HG03439 (cell line): ENCODE measurements around the gene CD109.
"Not testable (repeated sequence)": the region's sequence is repeated elsewhere in the genome, so short reads cannot be mapped to it uniquely, and the experiment has no call there.

Experiments
- ATAC-seq: cut with Tn5 transposase; IDR thresholded peaks from one replicate; pipeline ENCODE4 v1.9.1; 2021; ENCODE audit warnings: mild to moderate bottlenecking, moderate library complexity; ENCODE audit not compliant: unreplicated experiment

The CD109 gene

GRCh38 chr6:73683574-73683973 is 12.4 kb upstream of the CD109 start:
- ATAC-seq: not testable (repeated sequence)

DNA sequence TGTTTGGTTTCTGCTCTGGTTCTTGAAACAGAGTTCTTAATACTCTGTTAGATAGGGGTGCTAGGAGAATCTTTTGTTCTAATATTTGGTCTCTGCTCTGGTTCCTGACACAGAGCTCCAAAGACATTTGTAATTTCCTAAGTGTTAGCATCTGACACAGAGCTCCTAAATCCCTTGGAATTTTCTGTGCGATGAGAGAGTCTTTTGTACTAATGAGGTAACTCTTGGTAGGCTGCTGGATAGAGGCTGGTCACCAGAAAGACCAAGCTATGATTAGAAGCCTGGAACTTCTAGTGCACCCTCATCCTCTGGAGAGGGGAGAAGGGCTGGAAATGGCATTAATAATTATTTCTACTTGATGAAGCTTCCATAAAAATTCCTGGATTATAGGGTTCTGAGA is 7.7 kb upstream of the CD109 start:
- no peak for ATAC-seq

DNA sequence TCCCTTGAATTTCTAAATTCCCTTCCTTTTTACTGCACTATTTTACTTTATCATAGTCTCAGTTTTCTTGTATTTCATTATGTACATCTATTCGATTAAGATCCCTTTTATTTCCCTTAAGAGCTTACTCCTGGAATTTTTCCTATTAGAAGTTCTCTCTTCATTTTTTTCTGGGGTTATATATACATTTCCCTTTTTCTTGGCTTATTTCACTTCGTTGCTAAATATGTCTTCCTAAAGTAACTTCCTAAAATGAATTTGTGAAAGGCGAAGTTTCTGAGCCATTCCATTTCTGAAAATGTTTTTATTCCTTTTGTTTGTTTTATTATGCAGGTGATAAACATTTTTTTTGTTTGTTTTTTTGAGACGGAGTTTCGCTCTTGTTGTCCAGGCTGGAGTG is 5.9 kb upstream of the CD109 start:
- ATAC-seq: no peak

DNA sequence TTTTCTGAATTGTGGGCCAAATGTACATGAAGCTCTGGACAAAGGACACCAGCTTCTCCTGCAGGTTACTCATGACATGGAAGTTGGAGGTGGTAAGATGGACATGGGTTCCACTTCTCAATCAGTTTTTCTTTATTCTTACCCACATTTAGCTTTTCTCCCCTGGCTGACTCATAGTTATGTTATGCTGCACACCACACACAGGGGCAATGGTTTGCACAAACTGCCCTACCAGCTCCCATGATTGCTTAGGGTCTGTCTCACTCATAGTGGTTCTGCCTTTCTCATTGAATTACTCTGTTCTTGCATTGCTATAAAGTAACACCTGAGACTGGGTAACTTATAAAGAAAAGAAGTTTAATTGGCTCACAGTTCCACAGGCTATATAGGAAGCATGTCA is 4.5 kb upstream of the CD109 start:
- no peak for ATAC-seq

DNA sequence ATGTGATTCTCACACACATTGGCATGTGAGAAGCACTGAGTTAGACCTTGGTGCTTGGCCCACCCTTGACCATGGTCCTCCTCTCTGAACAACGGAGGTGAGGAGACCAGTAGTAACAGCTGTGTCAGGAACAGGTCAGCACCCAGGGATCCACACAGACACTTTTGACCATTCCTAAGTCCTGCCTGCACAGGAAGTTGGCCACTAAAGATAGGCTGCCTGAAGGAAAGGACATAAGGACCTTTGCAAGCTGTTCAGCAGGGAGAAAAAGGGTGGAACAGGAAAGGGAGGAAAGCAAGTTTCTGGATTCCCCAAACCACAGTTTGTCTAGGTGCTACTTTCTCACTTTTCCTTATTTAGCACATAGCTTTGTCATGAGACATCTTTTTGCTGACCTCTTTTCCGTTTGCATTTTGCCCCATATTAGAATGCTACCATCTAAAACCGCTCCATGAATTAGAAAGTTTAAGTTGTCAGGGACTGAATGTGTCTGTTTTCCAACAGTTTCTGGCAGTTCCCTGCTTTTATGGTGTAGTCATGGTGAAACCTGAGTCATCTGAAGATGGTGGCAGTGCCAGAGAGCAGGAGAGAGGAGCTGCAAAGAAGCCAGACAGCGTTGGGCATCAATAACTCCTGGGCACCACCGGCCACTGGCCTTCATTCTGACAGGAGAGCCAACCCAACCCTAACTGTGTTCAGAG is 1.1 kb upstream of the CD109 start:
- ATAC-seq: no peak

DNA sequence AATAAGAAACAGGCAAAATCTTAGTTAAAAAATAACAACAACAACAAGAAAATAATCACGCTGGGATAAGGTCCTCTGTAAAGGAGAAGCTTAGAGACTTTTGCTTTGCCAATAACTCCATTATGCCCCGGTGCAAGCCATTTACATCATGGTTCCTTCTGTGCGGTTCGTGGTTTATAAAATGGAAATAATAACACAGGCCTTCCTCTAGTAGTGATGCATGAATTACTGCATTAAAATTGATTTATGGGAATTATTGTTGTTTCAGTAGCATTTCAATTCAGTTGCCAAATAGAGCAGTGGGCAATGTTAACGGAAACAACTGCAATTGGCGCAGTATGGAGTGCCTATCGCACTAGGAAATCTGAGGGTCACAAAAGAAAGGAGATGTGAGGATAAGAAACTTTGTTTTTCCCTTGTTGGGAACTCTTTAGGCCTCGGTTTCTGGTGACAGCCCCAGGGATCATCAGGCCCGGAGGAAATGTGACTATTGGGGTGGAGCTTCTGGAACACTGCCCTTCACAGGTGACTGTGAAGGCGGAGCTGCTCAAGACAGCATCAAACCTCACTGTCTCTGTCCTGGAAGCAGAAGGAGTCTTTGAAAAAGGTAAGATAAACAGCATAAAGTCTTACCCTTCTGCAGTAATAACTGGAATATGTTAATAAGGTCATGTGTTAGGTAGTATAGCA is 1.1 kb downstream of the CD109 start:
- no peak for ATAC-seq

- ATAC-seq: no peak
Observed at GRCh38 chr6:73699676-73700459, 3.9 kb downstream of the CD109 start.

DNA sequence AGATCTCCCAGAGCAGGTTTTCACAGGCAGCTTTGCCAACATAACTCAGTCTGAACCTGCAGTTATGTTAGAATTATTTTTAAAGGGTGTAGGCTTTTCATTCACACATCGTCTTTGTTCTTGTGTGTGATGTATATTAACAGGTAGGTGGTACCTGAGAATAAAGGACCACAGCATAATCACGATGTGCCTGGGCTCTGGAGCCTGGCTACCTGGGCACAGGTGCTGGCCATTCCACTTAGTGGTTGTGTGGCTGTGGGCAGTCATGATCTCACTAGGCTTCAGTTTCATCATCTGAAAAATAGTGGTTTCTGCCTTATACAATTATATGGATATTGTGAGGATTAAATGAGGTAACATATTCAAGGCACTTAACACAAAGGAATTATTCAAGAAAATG is 6.4 kb downstream of the CD109 start:
- no peak for ATAC-seq

DNA sequence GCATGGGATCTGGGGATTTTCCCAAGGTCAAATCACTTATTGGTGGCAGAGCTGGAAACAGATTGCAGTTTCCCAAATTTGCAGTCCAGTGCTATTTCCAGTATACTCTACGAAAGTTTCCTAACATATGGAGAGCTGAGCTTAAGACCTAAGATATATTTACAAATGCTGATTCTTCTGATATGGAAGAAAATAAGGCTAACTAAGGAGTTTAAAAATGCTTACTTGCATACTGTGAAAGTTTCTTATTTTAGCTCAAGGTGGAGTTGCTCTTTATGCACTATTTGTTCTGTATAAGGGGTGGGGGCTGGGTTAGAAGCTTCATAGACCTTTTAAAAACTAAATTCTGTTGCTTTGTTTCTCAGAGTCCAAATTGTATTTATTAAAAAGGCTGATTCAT is 7.5 kb downstream of the CD109 start:
- ATAC-seq: no peak

GRCh38 chr6:73704260-73704659 is 8.3 kb downstream of the CD109 start:
- ATAC-seq: no peak

GRCh38 chr6:73704798-73705197 is 8.8 kb downstream of the CD109 start:
- ATAC-seq: no peak

GRCh38 chr6:73706971-73707370 is 11.0 kb downstream of the CD109 start:
- no peak for ATAC-seq

DNA sequence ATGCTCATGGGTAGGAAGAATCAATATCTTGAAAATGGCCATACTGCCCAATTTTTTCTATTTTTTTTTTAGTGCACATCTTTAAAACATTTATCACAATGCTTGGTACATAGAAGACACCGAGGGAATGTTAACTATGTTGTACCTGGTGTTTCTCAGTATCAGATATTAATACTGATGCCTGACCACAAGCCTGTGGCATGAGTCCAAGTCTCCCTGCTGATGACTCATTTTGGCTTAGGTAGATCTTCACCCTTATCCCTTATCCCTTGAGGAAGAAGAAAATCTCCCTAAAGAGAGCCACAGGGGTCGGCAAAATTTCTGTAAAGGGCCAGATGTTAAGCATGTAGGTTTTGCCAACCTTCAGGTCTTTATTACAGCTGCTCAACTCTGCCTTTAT is 14.5 kb downstream of the CD109 start:
- ATAC-seq: no peak

GRCh38 chr6:73710948-73711347 is 14.9 kb downstream of the CD109 start:
- ATAC-seq: no peak

- ATAC-seq: no peak
Observed at GRCh38 chr6:73712535-73713173, 16.7 kb downstream of the CD109 start.

DNA sequence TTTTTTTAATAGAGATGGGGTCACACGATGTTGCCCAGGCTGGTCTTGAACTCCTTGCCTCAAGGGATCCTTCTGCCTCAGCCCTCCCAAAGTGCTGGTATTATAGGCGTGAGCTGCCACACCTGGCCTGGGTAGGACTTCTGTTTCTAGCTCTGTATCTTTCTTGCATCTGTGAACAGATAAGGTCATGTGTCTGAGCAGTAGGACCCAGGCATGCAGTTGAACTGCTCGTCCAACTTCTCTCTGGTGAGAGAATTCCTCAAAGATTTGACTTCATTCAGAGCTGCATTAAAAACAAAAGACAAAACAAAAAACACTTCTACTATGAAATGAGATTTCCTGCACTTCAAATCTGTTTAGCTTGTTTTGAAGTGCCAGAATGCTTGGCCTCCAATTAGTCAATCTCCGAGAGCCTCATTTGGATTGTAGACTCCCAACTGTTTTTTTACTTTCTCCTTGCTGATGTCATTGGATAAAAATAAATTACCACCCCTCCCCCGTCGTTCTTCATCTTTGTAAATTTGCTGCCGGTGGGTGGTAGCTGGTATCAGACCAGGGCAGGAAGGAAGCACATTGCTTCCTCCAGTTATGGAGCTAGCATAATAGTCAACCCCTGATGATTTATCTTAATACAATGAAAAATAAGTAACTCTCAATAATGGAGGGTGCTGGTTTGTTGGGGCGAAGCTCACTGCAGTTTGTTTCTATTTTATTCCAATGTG is 17.6 kb downstream of the CD109 start:
- no peak for ATAC-seq

GRCh38 chr6:73715111-73715508 is 19.1 kb downstream of the CD109 start:
- ATAC-seq: not testable (repeated sequence)

DNA sequence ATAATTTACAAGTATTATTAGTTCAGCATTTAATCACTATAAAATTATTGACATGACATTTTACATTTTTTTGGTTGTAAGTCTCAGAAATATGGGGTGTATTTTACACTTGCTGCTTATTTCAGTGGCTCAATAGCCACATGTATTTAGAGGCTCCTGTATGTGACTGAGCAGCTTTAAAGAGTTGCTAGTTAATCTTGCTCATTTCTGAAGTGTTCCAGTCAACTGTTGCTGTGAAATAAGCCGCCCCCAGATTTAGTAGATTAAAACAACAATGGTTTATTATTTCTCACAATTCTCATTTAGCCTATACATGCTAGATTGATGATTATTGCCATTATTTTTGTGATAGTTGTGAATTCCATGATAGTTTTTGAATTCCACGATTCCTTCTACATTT is 23.0 kb downstream of the CD109 start:
- no peak for ATAC-seq

DNA sequence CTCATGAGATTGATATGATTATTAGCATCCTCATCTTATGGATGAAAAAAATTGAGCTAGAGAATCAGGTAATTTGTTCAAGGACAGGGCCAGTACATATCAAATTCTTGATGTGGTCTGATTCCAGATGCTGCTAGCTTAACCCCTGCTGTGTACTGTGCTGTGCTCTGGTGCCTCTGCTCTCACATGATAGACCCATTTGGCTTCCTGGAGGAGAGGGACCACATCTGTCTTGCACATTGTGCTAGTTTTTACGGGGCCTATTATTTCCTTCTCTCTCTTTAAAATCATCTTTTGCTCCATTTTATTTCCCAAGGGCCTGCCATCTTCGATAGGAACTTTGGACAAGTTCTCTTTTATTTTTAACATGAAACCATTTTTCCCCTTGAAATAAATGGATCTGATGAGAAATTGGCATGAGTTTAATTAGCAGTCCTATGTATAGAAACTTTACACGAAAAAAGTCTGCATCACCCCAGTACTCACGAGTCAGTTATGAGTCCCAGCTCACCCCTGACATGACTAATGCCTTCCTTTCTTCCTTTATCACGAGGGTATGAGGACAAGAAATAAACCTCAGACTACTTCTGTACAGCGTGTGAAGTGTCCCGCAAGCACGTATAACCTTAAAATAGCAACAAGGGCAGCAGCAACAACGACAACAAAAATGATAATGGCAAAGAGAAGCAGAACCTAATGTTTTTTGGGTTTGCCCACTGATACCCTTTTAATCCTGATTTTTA is 26.5 kb downstream of the CD109 start:
- peak; percentile 56 for ATAC-seq

- not testable (repeated sequence) for ATAC-seq
Observed at GRCh38 chr6:73723480-73723879, 27.5 kb downstream of the CD109 start.
